Measurements from ENCODE around the gene SLC39A3.

Gene SLC39A3

GRCh38 chr19:2732157-2732725 lies 7.6 kb downstream of the SLC39A3 start:
- no peak for DNase-seq (ENCODE audit: low read depth, low spot score)
- no peak overlapping the region for H3K4me3 ChIP-seq (ENCODE audit: low read depth, low read length)
- TF ChIP-seq CTCF (IDR thresholded peaks at IDR 0.05; ENCODE audit: insufficient read depth, low read length, missing control alignments) = no peak
- ChIA-PET CTCF (interaction anchor here (1.5 kb wide), 1 partner anchor 156 kb away, joined by 4 read pairs; no protein-coding TSS in a partner anchor), POLR2A (no interaction called here)

- POLR2A ChIA-PET = interaction anchor here (1.2 kb wide), 1 partner anchor 9 kb away, joined by 3 read pairs; the partner anchor contains the start of gene SLC39A3
- no peak overlapping the region for H3K4me3 ChIP-seq (ENCODE audit: low read depth, low read length)
- CTCF ChIA-PET = no interaction called here
- TF ChIP-seq CTCF (IDR thresholded peaks at IDR 0.05; ENCODE audit: insufficient read depth, low read length, missing control alignments) = no peak
- DNase-seq (ENCODE audit: low read depth, low spot score) = no peak
Observed at GRCh38 chr19:2731181-2731995, 8.4 kb downstream of the SLC39A3 start.

GRCh38 chr19:2729943-2730818 lies 9.6 kb downstream of the SLC39A3 start:
- no peak for DNase-seq (ENCODE audit: low read depth, low spot score)
- no peak overlapping the region for H3K4me3 ChIP-seq (ENCODE audit: low read depth, low read length)
- POLR2A ChIA-PET = interaction anchor here (1.6 kb wide), 1 partner anchor 9 kb away, joined by 3 read pairs; the partner anchor contains the start of gene SLC39A3
- TF ChIP-seq CTCF (IDR thresholded peaks at IDR 0.05; ENCODE audit: insufficient read depth, low read length, missing control alignments) = no peak
- CTCF ChIA-PET = no interaction called here

- CTCF ChIA-PET = no interaction called here
- POLR2A ChIA-PET = interaction anchor here (1.6 kb wide), 1 partner anchor 10 kb away, joined by 3 read pairs; the partner anchor contains the start of gene SLC39A3
Observed at GRCh38 chr19:2728783-2729387, 10.9 kb downstream of the SLC39A3 start.

GRCh38 chr19:2727640-2727944 lies 12.2 kb downstream of the SLC39A3 start:
- ChIA-PET CTCF (interaction anchor here (1.6 kb wide), 1 partner anchor 21 kb away, joined by 5 read pairs; no protein-coding TSS in a partner anchor), POLR2A (no interaction called here)
- no peak for TF ChIP-seq CTCF (IDR thresholded peaks at IDR 0.05; ENCODE audit: insufficient read depth, low read length, missing control alignments)
- DNase-seq (ENCODE audit: low read depth, low spot score) = no peak
- no peak overlapping the region for H3K4me3 ChIP-seq (ENCODE audit: low read depth, low read length)

More at GRCh38 chr19:2728783-2729387, 10.9 kb downstream of the SLC39A3 start:
- no peak for TF ChIP-seq CTCF (IDR thresholded peaks at IDR 0.05; ENCODE audit: insufficient read depth, low read length, missing control alignments)
- no peak overlapping the region for H3K4me3 ChIP-seq (ENCODE audit: low read depth, low read length)
- no peak for DNase-seq (ENCODE audit: low read depth, low spot score)
